Sigmoid colon (tissue), 7 donors: ENCODE measurements around the gene NFKB1. TPM values are rescaled to one million over a fixed set of nuclear protein-coding genes. Genes with fewer than 3 reads are reported as not detected.
A peak's percentile ranks its signal among the peaks of the same experiment; 100 is the strongest.

ENCODE experiments used
- DNase-seq: peaks from one replicate; pipeline ENCODE4 v3.0.0-alpha.2; 2019
- H3K27ac ChIP-seq, 4 donors: fragments of 200-600 bp; sonication (generic); one replicate each; pipeline ENCODE4 v1.5.1; 2016 to 2019; ENCODE audit warnings: mild to moderate bottlenecking in 1 of 4
- H3K27me3 ChIP-seq, 3 donors: fragments of 200-600 bp; sonication (generic); one replicate each; pipeline ENCODE4 v1.5.1; 2019; ENCODE audit warnings: mild to moderate bottlenecking in 1 of 3
- H3K36me3 ChIP-seq, 4 donors: fragments of 200-600 bp; sonication (generic); one replicate each; pipeline ENCODE4 v1.5.1; 2016 to 2019
- H3K4me1 ChIP-seq, 4 donors: fragments of 200-600 bp; sonication (generic); one replicate each; pipeline ENCODE4 v1.5.1; 2017 to 2019
- H3K4me3 ChIP-seq, 4 donors: fragments of 200-600 bp; sonication (generic); one replicate each; pipeline ENCODE4 v1.5.1; 2017 to 2019; ENCODE audit warnings: mild to moderate bottlenecking in 2 of 4, moderate library complexity in 1 of 4
- H3K9me3 ChIP-seq, 4 donors: fragments of 200-600 bp in 3 of 4; sonication (generic) in 3 of 4; one replicate each; pipeline versions ENCODE4 v1.5.1 to v1.6.1; 2013 to 2019
- EP300 ChIP-seq, 4 donors: sonication (generic); formaldehyde crosslinking; IDR thresholded peaks; one replicate each; pipeline ENCODE4 v1.6.1; 2017; ENCODE audit warnings: antibody characterized with exemption in 4 of 4
- POLR2A ChIP-seq, 2 donors: fragments of 450-650 bp; IDR thresholded peaks; one replicate each; pipeline ENCODE4 v1.6.1; 2016; ENCODE audit warnings: antibody characterized with exemption in 2 of 2, mild to moderate bottlenecking in 2 of 2, moderate library complexity in 2 of 2
- POLR2AphosphoS5 ChIP-seq, 4 donors: sonication (generic); formaldehyde crosslinking; IDR thresholded peaks; one replicate each; pipeline ENCODE4 v1.6.1; 2017; ENCODE audit warnings: antibody characterized with exemption in 4 of 4
- WGBS, 2 donors: extraction: QIAGEN DNeasy Blood & Tissue Kit; methylation state at CpG; one replicate each; pipeline ENCODE4 v1.1.7; 2013; 5-methylcytosine and 5-hydroxymethylcytosine counted together
- intact Hi-C: fragments of 100-400 bp; cut with DNase I; formaldehyde crosslinking; loops from one replicate; pipeline ENCODE4 v1.15.1; 2023
- polyA plus RNA-seq, 3 donors: library from polyadenylated mRNA; stranded (reverse); fragments of 200-250 nt; gene quantifications; one replicate each; pipeline ENCODE4 v1.2.3, GENCODE V29; 2013
- total RNA-seq, 4 donors: library from RNA; depleted of rRNA; stranded (reverse); fragments of >200 nt; gene quantifications; one replicate each; pipeline ENCODE4 v1.1.0, GENCODE V29; 2016
- TF ChIP-seq, protein P1 (sequence below), 4 experiments: fragments of 450-650 bp in 3 of 4; fragments of 200-600 bp in 1 of 4; IDR thresholded peaks; one replicate each; pipeline ENCODE4 v1.5.1; 2016 to 2019; ENCODE audit warnings: antibody characterized with exemption in 4 of 4, mild to moderate bottlenecking in 3 of 4, moderate library complexity in 2 of 4
- donor health status: healthy with polysubstance abuse.
- donor health status: Bipolar disorder and iron deficiency.
- donor health status: healthy.

NFKB1 gene
- total and polyA plus RNA-seq, 7 donors = 19.2 to 29.8 (median 27.0) TPM

DNA sequence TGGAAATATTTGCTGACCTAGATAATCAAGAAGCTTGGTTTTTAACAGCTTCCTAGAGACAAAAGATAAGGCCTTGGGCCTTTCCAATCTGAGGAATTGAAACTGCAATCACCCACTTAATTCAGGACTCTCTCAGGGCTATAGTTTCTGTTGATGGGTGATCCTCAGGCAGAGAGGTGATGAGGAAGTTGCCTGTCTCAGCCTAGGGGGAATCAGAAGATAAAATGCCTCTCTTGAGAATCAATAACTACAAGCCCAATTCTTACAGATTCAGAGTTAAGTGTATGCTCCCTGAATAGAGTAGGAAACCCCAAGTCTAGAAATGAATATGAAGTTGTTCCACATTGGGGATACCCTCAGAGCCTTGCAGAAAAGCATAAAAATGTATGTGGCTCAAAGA lies 45.5 kb downstream of the NFKB1 start:
- intact Hi-C loops = no loop called here
- H3K4me3 ChIP-seq = no peak overlapping the region
- TF ChIP-seq POLR2AphosphoS5 (IDR thresholded peaks at IDR 0.05) (no peak), EP300 (IDR thresholded peaks at IDR 0.05) (no peak), POLR2A (IDR thresholded peaks at IDR 0.05) (no peak)
- TF ChIP-seq, protein P1, sequence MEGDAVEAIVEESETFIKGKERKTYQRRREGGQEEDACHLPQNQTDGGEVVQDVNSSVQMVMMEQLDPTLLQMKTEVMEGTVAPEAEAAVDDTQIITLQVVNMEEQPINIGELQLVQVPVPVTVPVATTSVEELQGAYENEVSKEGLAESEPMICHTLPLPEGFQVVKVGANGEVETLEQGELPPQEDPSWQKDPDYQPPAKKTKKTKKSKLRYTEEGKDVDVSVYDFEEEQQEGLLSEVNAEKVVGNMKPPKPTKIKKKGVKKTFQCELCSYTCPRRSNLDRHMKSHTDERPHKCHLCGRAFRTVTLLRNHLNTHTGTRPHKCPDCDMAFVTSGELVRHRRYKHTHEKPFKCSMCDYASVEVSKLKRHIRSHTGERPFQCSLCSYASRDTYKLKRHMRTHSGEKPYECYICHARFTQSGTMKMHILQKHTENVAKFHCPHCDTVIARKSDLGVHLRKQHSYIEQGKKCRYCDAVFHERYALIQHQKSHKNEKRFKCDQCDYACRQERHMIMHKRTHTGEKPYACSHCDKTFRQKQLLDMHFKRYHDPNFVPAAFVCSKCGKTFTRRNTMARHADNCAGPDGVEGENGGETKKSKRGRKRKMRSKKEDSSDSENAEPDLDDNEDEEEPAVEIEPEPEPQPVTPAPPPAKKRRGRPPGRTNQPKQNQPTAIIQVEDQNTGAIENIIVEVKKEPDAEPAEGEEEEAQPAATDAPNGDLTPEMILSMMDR (IDR thresholded peaks at IDR 0.05) = no peak
- peaks cover 0 to 9% (median 0%) of the 10 kb centered on the region in 4 donors for H3K36me3 ChIP-seq
- no peaks in the 10 kb centered on the region for H3K4me1 ChIP-seq
- H3K27ac ChIP-seq = no peak overlapping the region
- H3K27me3 ChIP-seq = no peaks in the 10 kb centered on the region
- DNase-seq = no peak
- no peaks in the 10 kb centered on the region for H3K9me3 ChIP-seq

GRCh38 chr4:102547973-102548372 lies 46.8 kb downstream of the NFKB1 start:
- no peaks in the 10 kb centered on the region for H3K9me3 ChIP-seq
- no peaks in the 10 kb centered on the region for H3K27me3 ChIP-seq
- 95 to 96% methylated on average over 2 of the region's 2 CpGs for WGBS, 2 donors
- intact Hi-C loops = no loop called here
- no peak overlapping the region for H3K4me3 ChIP-seq
- peaks cover 0 to 12% (median 9%) of the 10 kb centered on the region in 4 donors for H3K4me1 ChIP-seq
- TF ChIP-seq POLR2AphosphoS5 (IDR thresholded peaks at IDR 0.05) = no peak
- no peak for TF ChIP-seq POLR2A (IDR thresholded peaks at IDR 0.05)
- no peak for TF ChIP-seq EP300 (IDR thresholded peaks at IDR 0.05)
- TF ChIP-seq, protein P1 (IDR thresholded peaks at IDR 0.05) = no peak
- H3K27ac ChIP-seq = no peak overlapping the region
- peaks cover 0 to 3% (median 0%) of the 10 kb centered on the region in 4 donors for H3K36me3 ChIP-seq
- DNase-seq = no peak

GRCh38 chr4:102551958-102552565 lies 50.9 kb downstream of the NFKB1 start:
- Histone ChIP-seq H3K9me3 (no peaks in the 10 kb centered on the region), H3K27ac (no peak overlapping the region), H3K4me3 (no peak overlapping the region), H3K4me1 (peaks cover 0 to 27% (median 20%) of the 10 kb centered on the region in 4 donors), H3K27me3 (no peaks in the 10 kb centered on the region), H3K36me3 (no peaks in the 10 kb centered on the region)
- no peak for TF ChIP-seq POLR2A (IDR thresholded peaks at IDR 0.05)
- no peak for TF ChIP-seq EP300 (IDR thresholded peaks at IDR 0.05)
- no peak for TF ChIP-seq POLR2AphosphoS5 (IDR thresholded peaks at IDR 0.05)
- TF ChIP-seq, protein P1 (IDR thresholded peaks at IDR 0.05) = no peak
- WGBS, 2 donors = 93 to 97% methylated on average over 4 of the region's 4 CpGs
- intact Hi-C loops = no loop called here
- no peak for DNase-seq

DNA sequence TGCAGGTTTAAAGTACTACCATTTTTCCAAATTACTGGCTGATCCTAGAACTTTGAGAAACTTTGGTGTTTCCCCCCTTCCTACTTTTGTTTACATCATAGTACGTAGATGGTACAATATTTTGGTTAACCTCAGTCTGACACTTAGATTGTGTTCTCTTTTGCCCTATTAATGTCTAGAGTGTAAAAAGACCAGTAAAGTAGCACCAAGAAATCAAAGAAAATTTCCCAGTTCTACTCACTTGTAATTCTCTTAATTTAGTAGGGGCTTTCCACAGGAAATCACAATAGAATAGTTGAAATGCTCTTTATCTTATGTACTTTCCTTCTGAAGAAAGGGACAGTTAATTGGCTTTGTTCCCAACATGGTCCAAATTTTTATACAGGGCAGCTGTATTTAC lies 51.6 kb downstream of the NFKB1 start:
- TF ChIP-seq, protein P1 (IDR thresholded peaks at IDR 0.05) = no peak
- TF ChIP-seq EP300 (IDR thresholded peaks at IDR 0.05) (no peak), POLR2AphosphoS5 (IDR thresholded peaks at IDR 0.05) (no peak), POLR2A (IDR thresholded peaks at IDR 0.05) (no peak)
- Histone ChIP-seq H3K27ac (no peak overlapping the region), H3K4me1 (peaks cover 0 to 34% (median 20%) of the 10 kb centered on the region in 4 donors), H3K9me3 (no peaks in the 10 kb centered on the region), H3K4me3 (no peak overlapping the region), H3K27me3 (no peaks in the 10 kb centered on the region), H3K36me3 (no peaks in the 10 kb centered on the region)
- WGBS, 2 donors = 39 to 80% methylated on average over 1 of the region's 1 CpG
- DNase-seq = no peak
- intact Hi-C loops = no loop called here

- Histone ChIP-seq H3K4me1 (peaks cover 0 to 34% (median 20%) of the 10 kb centered on the region in 4 donors), H3K9me3 (no peaks in the 10 kb centered on the region), H3K36me3 (no peaks in the 10 kb centered on the region), H3K27ac (peak overlapping the region in 2 of 4 donors; percentile 24 to 31), H3K27me3 (no peaks in the 10 kb centered on the region), H3K4me3 (no peak overlapping the region)
- WGBS, 2 donors = 98% methylated on average over 1 of the region's 1 CpG
- intact Hi-C loops = no loop called here
- DNase-seq = no peak
- no peak for TF ChIP-seq POLR2AphosphoS5 (IDR thresholded peaks at IDR 0.05)
- TF ChIP-seq, protein P1 (IDR thresholded peaks at IDR 0.05) = no peak
- TF ChIP-seq EP300 (IDR thresholded peaks at IDR 0.05) = no peak
- TF ChIP-seq POLR2A (IDR thresholded peaks at IDR 0.05) = no peak
Measured at GRCh38 chr4:102553982-102554381, 52.8 kb downstream of the NFKB1 start.
